ENCODE data around the gene PPM1E. TPM values are rescaled to one million over a fixed set of nuclear protein-coding genes. Genes with fewer than 3 reads are reported as not detected.

The PPM1E gene
- total RNA-seq, 4 donors from 2014 or later: 0.08 to 0.11 TPM; not detected in 2

DNA sequence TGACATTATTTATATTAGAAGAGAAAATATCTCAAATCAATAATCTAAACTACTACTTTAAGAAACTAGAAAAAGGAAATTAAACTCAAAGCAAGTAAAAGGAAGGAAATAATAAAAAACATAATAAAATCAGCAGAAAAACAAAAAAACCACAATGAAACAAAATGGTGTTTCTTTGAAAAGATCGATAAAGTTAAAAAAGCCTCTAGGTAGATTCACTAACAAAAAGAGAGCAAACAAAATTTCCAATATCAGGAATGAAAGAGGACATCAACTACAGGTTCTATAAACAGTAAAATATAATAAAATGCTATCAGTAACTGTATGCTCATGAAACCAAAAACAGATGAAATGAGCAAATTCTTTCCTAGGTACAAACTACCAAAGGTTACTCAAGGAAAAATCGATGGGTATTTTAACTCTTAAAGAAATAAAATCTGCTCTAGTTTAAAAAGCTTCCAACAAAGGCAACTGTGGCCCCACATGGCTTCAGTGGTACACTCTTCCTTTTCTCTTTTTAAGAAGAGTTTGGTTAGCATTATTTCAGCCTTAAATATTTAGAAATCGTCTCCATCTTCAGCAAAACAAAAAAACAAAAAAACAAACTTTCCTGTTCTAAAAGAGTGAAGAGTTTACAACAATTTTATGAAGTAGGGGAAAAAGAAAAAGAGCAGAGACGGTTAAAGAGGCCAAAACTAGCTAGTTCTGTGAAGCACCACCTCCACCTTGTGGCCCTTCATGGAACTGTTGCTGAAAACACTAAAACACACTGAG is 248.9 kb downstream of the PPM1E start:
- no peak overlapping the region for H3K27ac ChIP-seq
- H3K4me3 ChIP-seq: no peak overlapping the region
- no peaks in the 10 kb centered on the region for H3K9me3 ChIP-seq
- no peaks in the 10 kb centered on the region for H3K27me3 ChIP-seq
- H3K36me3 ChIP-seq: peaks cover 26% of the 10 kb centered on the region
- peak in 1 of 2 donors; percentile 69 for DNase-seq (ENCODE audit: low spot score in 2 of 2)
- TF ChIP-seq EP300 (IDR thresholded peaks at IDR 0.05) (no peak), POLR2AphosphoS5 (IDR thresholded peaks at IDR 0.05) (no peak), POLR2A (IDR thresholded peaks at IDR 0.05) (no peak)
- TF ChIP-seq, protein P1, sequence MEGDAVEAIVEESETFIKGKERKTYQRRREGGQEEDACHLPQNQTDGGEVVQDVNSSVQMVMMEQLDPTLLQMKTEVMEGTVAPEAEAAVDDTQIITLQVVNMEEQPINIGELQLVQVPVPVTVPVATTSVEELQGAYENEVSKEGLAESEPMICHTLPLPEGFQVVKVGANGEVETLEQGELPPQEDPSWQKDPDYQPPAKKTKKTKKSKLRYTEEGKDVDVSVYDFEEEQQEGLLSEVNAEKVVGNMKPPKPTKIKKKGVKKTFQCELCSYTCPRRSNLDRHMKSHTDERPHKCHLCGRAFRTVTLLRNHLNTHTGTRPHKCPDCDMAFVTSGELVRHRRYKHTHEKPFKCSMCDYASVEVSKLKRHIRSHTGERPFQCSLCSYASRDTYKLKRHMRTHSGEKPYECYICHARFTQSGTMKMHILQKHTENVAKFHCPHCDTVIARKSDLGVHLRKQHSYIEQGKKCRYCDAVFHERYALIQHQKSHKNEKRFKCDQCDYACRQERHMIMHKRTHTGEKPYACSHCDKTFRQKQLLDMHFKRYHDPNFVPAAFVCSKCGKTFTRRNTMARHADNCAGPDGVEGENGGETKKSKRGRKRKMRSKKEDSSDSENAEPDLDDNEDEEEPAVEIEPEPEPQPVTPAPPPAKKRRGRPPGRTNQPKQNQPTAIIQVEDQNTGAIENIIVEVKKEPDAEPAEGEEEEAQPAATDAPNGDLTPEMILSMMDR (IDR thresholded peaks at IDR 0.05): peak; percentile 87 to 98
- no peaks in the 10 kb centered on the region for H3K4me1 ChIP-seq
- WGBS: 23% methylated on average over 4 of the region's 4 CpGs

DNA sequence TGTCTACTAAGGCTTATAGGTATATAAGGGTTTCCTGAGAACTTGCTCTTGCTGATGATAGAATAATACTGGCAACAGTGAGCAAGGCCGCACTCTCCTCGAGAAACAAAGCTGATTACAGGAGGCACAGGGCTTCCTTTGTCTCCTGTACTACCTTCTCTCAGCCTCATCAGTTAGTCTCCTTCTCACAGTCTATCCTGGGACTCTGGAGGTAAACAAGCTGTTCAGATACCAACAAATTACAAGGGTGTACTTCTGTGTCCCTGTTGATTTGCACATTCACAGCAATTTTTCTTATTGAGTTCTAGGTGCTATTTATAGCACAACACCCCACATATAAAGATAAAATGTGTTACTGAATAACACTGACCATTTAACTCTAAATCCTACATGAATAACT is 252.3 kb downstream of the PPM1E start:
- Histone ChIP-seq H3K4me1 (no peaks in the 10 kb centered on the region), H3K27ac (no peak overlapping the region), H3K4me3 (no peak overlapping the region), H3K27me3 (no peaks in the 10 kb centered on the region), H3K36me3 (peaks cover 32% of the 10 kb centered on the region), H3K9me3 (no peaks in the 10 kb centered on the region)
- DNase-seq (ENCODE audit: low spot score in 2 of 2): no peak
- TF ChIP-seq, protein P1 (IDR thresholded peaks at IDR 0.05): no peak
- no peak for TF ChIP-seq POLR2AphosphoS5 (IDR thresholded peaks at IDR 0.05)
- no peak for TF ChIP-seq EP300 (IDR thresholded peaks at IDR 0.05)
- TF ChIP-seq POLR2A (IDR thresholded peaks at IDR 0.05): no peak
- 74% methylated on average over 2 of the region's 2 CpGs for WGBS

DNA sequence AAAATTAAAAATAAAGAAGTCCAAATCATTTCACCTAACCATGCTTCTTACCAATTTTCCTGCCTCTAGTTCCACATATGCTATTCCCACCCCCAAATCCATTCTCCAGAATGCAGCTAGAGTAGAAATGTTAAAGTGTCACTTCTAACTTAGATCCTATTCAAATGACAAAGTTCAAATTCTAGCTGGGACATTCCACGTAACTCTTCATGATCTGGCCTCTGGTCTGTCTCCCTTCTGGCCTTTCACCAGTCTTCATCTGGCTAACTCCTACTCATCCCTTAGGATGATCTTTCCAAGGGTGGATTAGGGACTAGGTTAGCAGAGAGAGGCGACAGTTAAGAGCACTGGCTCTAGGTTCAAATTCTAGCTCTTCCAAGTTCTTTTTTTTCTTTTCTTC is 253.1 kb downstream of the PPM1E start:
- no peak overlapping the region for H3K4me3 ChIP-seq
- H3K9me3 ChIP-seq: no peaks in the 10 kb centered on the region
- no peaks in the 10 kb centered on the region for H3K4me1 ChIP-seq
- no peak overlapping the region for H3K27ac ChIP-seq
- no peak for DNase-seq (ENCODE audit: low spot score in 2 of 2)
- H3K36me3 ChIP-seq: peaks cover 39% of the 10 kb centered on the region
- whole genome bisulfite sequencing: 90% methylated on average over 2 of the region's 2 CpGs
- TF ChIP-seq, protein P1 (IDR thresholded peaks at IDR 0.05): no peak
- TF ChIP-seq POLR2A (IDR thresholded peaks at IDR 0.05) (no peak), POLR2AphosphoS5 (IDR thresholded peaks at IDR 0.05) (no peak)
- H3K27me3 ChIP-seq: no peaks in the 10 kb centered on the region

DNA sequence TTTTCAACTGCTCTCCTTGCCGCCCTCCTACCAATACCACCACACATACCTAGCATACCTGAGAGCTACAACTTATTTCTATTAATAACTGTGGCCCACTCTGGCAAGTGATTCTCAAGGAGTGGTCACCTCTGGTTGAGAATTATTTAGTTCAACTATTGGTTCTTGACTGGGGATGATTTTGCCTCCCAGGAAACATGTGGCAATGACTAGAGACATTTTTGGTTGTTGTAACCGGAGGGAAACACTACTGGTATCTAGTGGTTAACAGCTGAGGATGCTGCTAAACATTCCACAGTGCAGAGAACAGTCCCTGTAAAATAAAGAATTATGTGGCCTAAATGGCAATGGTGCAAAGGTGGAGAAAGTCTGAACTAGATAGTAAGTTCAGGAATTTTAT is 254.4 kb downstream of the PPM1E start:
- Histone ChIP-seq H3K4me1 (no peaks in the 10 kb centered on the region), H3K36me3 (peaks cover 43% of the 10 kb centered on the region)

DNA sequence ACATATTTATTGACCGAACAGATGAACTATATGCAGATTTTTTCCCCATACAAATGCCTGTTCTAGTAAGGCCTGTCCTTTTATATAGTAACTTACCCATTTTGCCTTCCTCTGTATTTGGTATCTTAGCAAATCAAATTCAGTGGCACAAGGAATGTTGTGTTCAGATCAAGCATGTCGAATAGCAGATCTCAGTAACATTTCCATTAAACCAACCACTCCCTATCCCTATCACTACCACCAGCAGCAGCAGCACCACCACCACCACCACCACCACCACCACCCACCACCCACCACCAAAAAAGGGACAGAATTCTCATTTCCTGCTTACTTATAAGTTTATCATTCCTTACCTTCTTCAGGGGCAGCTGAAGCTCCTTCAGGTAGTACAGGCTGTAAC is 256.3 kb downstream of the PPM1E start:
- DNase-seq (ENCODE audit: low spot score in 2 of 2): no peak
- Histone ChIP-seq H3K9me3 (no peaks in the 10 kb centered on the region), H3K36me3 (peaks cover 44% of the 10 kb centered on the region), H3K4me3 (no peak overlapping the region), H3K4me1 (no peaks in the 10 kb centered on the region), H3K27ac (no peak overlapping the region), H3K27me3 (no peaks in the 10 kb centered on the region)
- no peak for TF ChIP-seq POLR2AphosphoS5 (IDR thresholded peaks at IDR 0.05)
- no peak for TF ChIP-seq EP300 (IDR thresholded peaks at IDR 0.05)
- TF ChIP-seq, protein P1 (IDR thresholded peaks at IDR 0.05): no peak
- TF ChIP-seq POLR2A (IDR thresholded peaks at IDR 0.05): no peak
- WGBS: 96% methylated on average over 2 of the region's 2 CpGs

More for the DNA sequence above, 254.4 kb downstream of the PPM1E start:
- TF ChIP-seq POLR2AphosphoS5 (IDR thresholded peaks at IDR 0.05) (no peak), EP300 (IDR thresholded peaks at IDR 0.05) (no peak), POLR2A (IDR thresholded peaks at IDR 0.05) (no peak)
- TF ChIP-seq, protein P1 (IDR thresholded peaks at IDR 0.05): no peak
- Histone ChIP-seq H3K27me3 (no peaks in the 10 kb centered on the region), H3K27ac (no peak overlapping the region), H3K4me3 (no peak overlapping the region), H3K9me3 (no peaks in the 10 kb centered on the region)
- no peak for DNase-seq (ENCODE audit: low spot score in 2 of 2)
- 98% methylated on average over 2 of the region's 2 CpGs for WGBS

All from suprapubic skin (tissue), 4 donors.